H1 (cell line): ENCODE measurements around the gene CRYBG3. TPM values are rescaled to one million over a fixed set of nuclear protein-coding genes. Genes with fewer than 3 reads are reported as not detected.

Experiments
- CTBP2 ChIP-seq: IDR thresholded peaks from 2 replicates; pipeline ENCODE4 v1.7.0; 2011; ENCODE audit warnings: borderline replicate concordance, mild to moderate bottlenecking, moderate library complexity, mixed read lengths, low read length; ENCODE audit not compliant: insufficient read depth, insufficient read length
- polyA plus RNA-seq, 7 experiments: library from polyadenylated mRNA; depleted of rRNA in 3 of 7; stranded (reverse) in 5 of 7; unstranded in 2 of 7; fragments of >200 nt in 5 of 7; fragments of 200-250 nt in 2 of 7; gene quantifications; 1 replicate in 5 of 7; 2 replicates in 1 of 7; 4 replicates in 1 of 7; pipeline versions ENCODE4 v1.2.1 to v1.2.3, GENCODE V29; 2011 to 2013; ENCODE audit warnings: missing spikeins in 2 of 7, mixed read lengths in 2 of 7
- total RNA-seq: library from RNA; stranded (reverse); fragmentation: NEBNext Ultra II Directional; extraction: Animal tissue kit (Norgen Biotek cat#: 25700); gene quantifications from 2 replicates; pipeline ENCODE4 v1.2.1, GENCODE V29; 2021

Gene CRYBG3
- total and polyA plus RNA-seq, 2 of the 8 experiments (the other 6 are each of a cell fraction or from before 2014, with no cell fraction given): 2.1 to 8.0 TPM

DNA sequence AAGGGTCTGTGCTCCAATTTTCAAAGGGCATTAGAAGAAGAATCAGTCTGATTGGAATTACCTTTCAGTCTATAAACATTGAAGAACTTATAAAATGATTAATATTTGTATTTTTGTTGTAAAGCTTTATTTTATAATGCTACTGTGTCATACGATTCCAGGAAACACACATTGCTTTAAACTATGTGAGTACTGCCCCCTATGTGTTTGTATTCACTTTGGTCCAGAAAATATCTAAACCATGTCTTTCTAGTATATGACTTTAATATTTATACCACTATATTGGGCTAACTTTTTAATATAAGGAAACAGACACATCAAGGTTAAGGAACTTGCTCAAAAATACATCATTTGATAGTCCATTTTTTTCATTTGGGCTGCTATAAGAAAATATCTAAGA is 153.7 kb downstream of the CRYBG3 start (continued):
- TF ChIP-seq CTBP2: no peak
- TF ChIP-seq, all 59 proteins: peak for 0
